Small intestine (tissue), 7 donors: ENCODE measurements around the gene FIZ1. TPM values are rescaled to one million over a fixed set of nuclear protein-coding genes. Genes with fewer than 3 reads are reported as not detected.

Experiments
- DNase-seq, 2 donors: peaks; one replicate each; pipeline versions ENCODE4 v3.0.0 to v3.0.0-alpha.2; 2013
- FAIRE-seq: peaks from 2 replicates; lab custom pipeline; 2012; peaks lifted over from hg19 to GRCh38; lab: Jason Lieb, UNC
- H3K27ac ChIP-seq, 3 donors: one replicate each; pipeline ENCODE4 v1.5.1; 2013; ENCODE audit warnings: low read length in 2 of 3, mild to moderate bottlenecking in 2 of 3, control low read depth in 1 of 3, inconsistent platforms in 1 of 3, low read depth in 1 of 3, moderate library complexity in 1 of 3
- H3K27me3 ChIP-seq, 3 donors: one replicate each; pipeline ENCODE4 v1.6.1; 2013; ENCODE audit warnings: low read length in 3 of 3, inconsistent platforms in 1 of 3; ENCODE audit not compliant: control insufficient read depth in 3 of 3, insufficient read depth in 3 of 3
- H3K36me3 ChIP-seq, 3 donors: one replicate each; pipeline ENCODE4 v1.6.1; 2013; ENCODE audit warnings: low read length in 3 of 3, inconsistent platforms in 1 of 3, low read depth in 1 of 3, mild to moderate bottlenecking in 1 of 3, moderate library complexity in 1 of 3; ENCODE audit not compliant: control insufficient read depth in 3 of 3, insufficient read depth in 2 of 3
- H3K4me1 ChIP-seq, 3 donors: one replicate each; pipeline ENCODE4 v1.6.1; 2013; ENCODE audit warnings: low read length in 2 of 3, inconsistent platforms in 1 of 3, low read depth in 1 of 3, mild to moderate bottlenecking in 1 of 3, moderate library complexity in 1 of 3; ENCODE audit not compliant: control insufficient read depth in 3 of 3, insufficient read depth in 2 of 3
- H3K4me3 ChIP-seq, 3 donors: one replicate each; pipeline ENCODE4 v1.5.1; 2013; ENCODE audit warnings: low read length in 3 of 3, control low read depth in 1 of 3, inconsistent platforms in 1 of 3, low read depth in 1 of 3, mild to moderate bottlenecking in 1 of 3, moderate library complexity in 1 of 3
- H3K9me3 ChIP-seq, 2 donors: one replicate each; pipeline ENCODE4 v1.6.1; 2013; ENCODE audit warnings: low read depth in 1 of 2, low read length in 1 of 2; ENCODE audit not compliant: control insufficient read depth in 2 of 2, insufficient read depth in 1 of 2
- WGBS, 3 donors: extraction: QIAGEN DNeasy Blood & Tissue Kit; methylation state at CpG; one replicate each; pipeline ENCODE4 v1.1.7; 2013; 5-methylcytosine and 5-hydroxymethylcytosine counted together
- polyA plus RNA-seq, 4 donors: library from polyadenylated mRNA; stranded (reverse) in 3 of 4; unstranded in 1 of 4; fragments of 200-250 nt in 3 of 4; fragments of 120-200 nt in 1 of 4; gene quantifications; one replicate each; pipeline versions ENCODE4 v1.2.1 to v1.2.3, GENCODE V29; 2013
- donor health status: healthy with polysubstance abuse.
- donor health status: control.
- donor health status: control.
- donor health status: Bipolar disorder and iron deficiency.
- donor health status: healthy.

Gene FIZ1
- polyA plus RNA-seq, 4 donors, result 7.2 to 13.0 (median 7.4) TPM

GRCh38 chr19:55613930-55614710 lies 14.8 kb upstream of the FIZ1 start:
- Histone ChIP-seq H3K9me3 (no peaks in the 10 kb centered on the region), H3K27ac (no peak overlapping the region), H3K4me1 (no peaks in the 10 kb centered on the region), H3K4me3 (no peak overlapping the region), H3K36me3 (peaks cover 3 to 56% (median 11%) of the 10 kb centered on the region in 3 donors), H3K27me3 (no peaks in the 10 kb centered on the region)
- WGBS, 3 donors, result 95 to 96% (median 96%) methylated on average over 50 to 75 of the region's 75 CpGs
- DNase-seq (no peak), FAIRE-seq (no peak)

GRCh38 chr19:55613396-55613795 lies 14.1 kb upstream of the FIZ1 start:
- FAIRE-seq (no peak), DNase-seq (no peak)
- H3K27me3 ChIP-seq, result no peaks in the 10 kb centered on the region
- H3K36me3 ChIP-seq, result peaks cover 3 to 59% (median 11%) of the 10 kb centered on the region in 3 donors
- H3K27ac ChIP-seq, result no peak overlapping the region
- no peak overlapping the region for H3K4me3 ChIP-seq
- H3K4me1 ChIP-seq, result no peaks in the 10 kb centered on the region
- 94 to 97% (median 95%) methylated on average over 22 to 27 of the region's 27 CpGs for WGBS, 3 donors
- H3K9me3 ChIP-seq, result no peaks in the 10 kb centered on the region

GRCh38 chr19:55611983-55612645 lies 12.8 kb upstream of the FIZ1 start:
- no peaks in the 10 kb centered on the region for H3K27me3 ChIP-seq
- H3K4me1 ChIP-seq, result no peaks in the 10 kb centered on the region
- no peak for FAIRE-seq
- no peak overlapping the region for H3K4me3 ChIP-seq
- no peak for DNase-seq
- no peaks in the 10 kb centered on the region for H3K9me3 ChIP-seq
- H3K36me3 ChIP-seq, result peaks cover 3 to 58% (median 11%) of the 10 kb centered on the region in 3 donors
- no peak overlapping the region for H3K27ac ChIP-seq
- WGBS, 3 donors, result 83 to 93% (median 84%) methylated on average over 3 of the region's 3 CpGs

DNA sequence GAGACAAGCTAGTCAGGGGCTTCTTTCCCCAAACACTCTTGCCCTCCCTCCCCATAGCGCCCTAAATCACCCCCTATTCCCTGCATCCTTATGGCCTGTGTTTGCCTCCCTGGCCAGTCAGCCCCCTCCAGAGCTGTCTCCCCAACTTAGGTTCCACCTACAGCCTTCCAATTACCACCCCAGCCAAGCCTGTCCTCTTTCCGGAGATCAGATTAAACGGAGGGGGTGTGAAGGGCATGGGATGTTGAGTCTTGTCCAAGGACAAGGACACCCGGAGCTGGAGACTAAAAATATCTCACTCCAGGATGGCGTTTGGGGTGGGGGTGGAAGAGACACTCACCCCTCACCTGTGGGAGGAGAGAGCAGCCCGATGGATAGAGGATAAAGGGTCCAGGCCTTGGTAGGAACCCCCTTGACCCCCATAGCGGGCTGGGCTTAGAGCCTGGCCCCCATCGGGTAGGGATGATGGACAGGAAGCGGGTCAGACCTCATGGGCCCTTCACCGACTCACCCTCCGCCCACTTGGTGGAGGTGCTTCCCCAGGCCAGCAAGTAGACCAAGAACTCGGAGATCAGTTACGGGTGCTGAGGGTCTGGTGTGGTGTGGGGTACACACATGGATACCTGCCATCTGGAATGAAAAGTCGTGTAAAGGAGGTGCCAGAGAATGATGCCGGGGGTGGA lies 12.1 kb upstream of the FIZ1 start:
- 77 to 82% (median 81%) methylated on average over 15 of the region's 15 CpGs for WGBS, 3 donors
- H3K4me3 ChIP-seq, result no peak overlapping the region
- FAIRE-seq, result no peak
- peaks cover 2 to 56% (median 9%) of the 10 kb centered on the region in 3 donors for H3K36me3 ChIP-seq
- H3K27ac ChIP-seq, result no peak overlapping the region
- no peaks in the 10 kb centered on the region for H3K27me3 ChIP-seq
- no peak for DNase-seq
- H3K9me3 ChIP-seq, result no peaks in the 10 kb centered on the region
- peaks cover 0 to 6% (median 0%) of the 10 kb centered on the region in 3 donors for H3K4me1 ChIP-seq

- Histone ChIP-seq H3K4me3 (no peak overlapping the region), H3K4me1 (peaks cover 0 to 10% (median 0%) of the 10 kb centered on the region in 3 donors), H3K9me3 (no peaks in the 10 kb centered on the region), H3K27me3 (no peaks in the 10 kb centered on the region), H3K36me3 (peaks cover 0 to 44% (median 2%) of the 10 kb centered on the region in 3 donors), H3K27ac (no peak overlapping the region)
- DNase-seq (no peak), FAIRE-seq (no peak)
- 92 to 96% (median 95%) methylated on average over 5 of the region's 5 CpGs for WGBS, 3 donors
These were observed 10.0 kb upstream of the FIZ1 start for GRCh38 chr19:55609326-55609725.

- WGBS, 3 donors, result 72 to 77% (median 74%) methylated on average over 9 of the region's 9 CpGs
- no peak overlapping the region for H3K27ac ChIP-seq
- peak overlapping the region in 1 of 3 donors; percentile 93 for H3K4me3 ChIP-seq
These were observed 7.5 kb upstream of the FIZ1 start for GRCh38 chr19:55606817-55607216.

GRCh38 chr19:55606471-55606787 lies 7.1 kb upstream of the FIZ1 start:
- Histone ChIP-seq H3K36me3 (peaks cover 0 to 49% (median 0%) of the 10 kb centered on the region in 3 donors), H3K9me3 (no peaks in the 10 kb centered on the region), H3K27ac (peak overlapping the region in 1 of 3 donors; percentile 86), H3K4me3 (peak overlapping the region in 2 of 3 donors; percentile 72 to 93), H3K27me3 (no peaks in the 10 kb centered on the region), H3K4me1 (peaks cover 0 to 10% (median 0%) of the 10 kb centered on the region in 3 donors)
- WGBS, 3 donors, result 18 to 23% (median 21%) methylated on average over 12 of the region's 12 CpGs
- DNase-seq (no peak), FAIRE-seq (no peak)

More at GRCh38 chr19:55606817-55607216, 7.5 kb upstream of the FIZ1 start:
- Histone ChIP-seq H3K9me3 (no peaks in the 10 kb centered on the region), H3K4me1 (peaks cover 0 to 10% (median 0%) of the 10 kb centered on the region in 3 donors), H3K27me3 (no peaks in the 10 kb centered on the region), H3K36me3 (peaks cover 0 to 52% (median 0%) of the 10 kb centered on the region in 3 donors)
- FAIRE-seq (no peak), DNase-seq (no peak)
